Uterine smooth muscle cell (primary cell): ENCODE data around the gene GSE1. TPM values are rescaled to one million over a fixed set of nuclear protein-coding genes. Genes with fewer than 3 reads are reported as not detected.

Experiments used
- total RNA-seq: library from RNA; depleted of rRNA; stranded (reverse); fragments of >200 nt; gene quantifications from 2 replicates; pipeline ENCODE4 v1.2.3, GENCODE V29; 2014

Gene GSE1
- 32.6 and 33.3 TPM in 2 replicates for total RNA-seq

GRCh38 chr16:85612801-85613603, at the start of gene GSE1:
TSS of gene GSE1 (plus strand) at chr16:85613322. CDS start at chr16:85613392, 70 bp downstream.

GRCh38 chr16:85688586-85689284, 75.6 kb downstream of the GSE1 start, which contains the start of gene GINS2:
TSS of gene GINS2 (minus strand) at chr16:85688954. CDS start at chr16:85688898, 56 bp downstream.

Other genes starting within 250 kb of the GSE1 start
- gene GINS2, start 75.6 kb downstream of the GSE1 start, total RNA-seq: 5.6 and 21.0 TPM in 2 replicates
- gene C16orf74, start 137.8 kb downstream of the GSE1 start, total RNA-seq: 18.6 and 26.5 TPM in 2 replicates
- 24.2 and 31.2 TPM in 2 replicates for gene EMC8, start 186.2 kb downstream of the GSE1 start, total RNA-seq
- gene COX4I1, start 186.4 kb downstream of the GSE1 start, total RNA-seq: 364 and 508 TPM in 2 replicates